Hypothalamus (tissue), 51 donors: Measurements from ENCODE around the gene TUG1.
A peak's percentile ranks its signal among the peaks of the same experiment; 100 is the strongest.

Experiments
- DNase-seq, 51 donors: peaks; one replicate each; lab custom pipeline; 2025; lab: John Stamatoyannopoulos, UW

TUG1 gene

DNA sequence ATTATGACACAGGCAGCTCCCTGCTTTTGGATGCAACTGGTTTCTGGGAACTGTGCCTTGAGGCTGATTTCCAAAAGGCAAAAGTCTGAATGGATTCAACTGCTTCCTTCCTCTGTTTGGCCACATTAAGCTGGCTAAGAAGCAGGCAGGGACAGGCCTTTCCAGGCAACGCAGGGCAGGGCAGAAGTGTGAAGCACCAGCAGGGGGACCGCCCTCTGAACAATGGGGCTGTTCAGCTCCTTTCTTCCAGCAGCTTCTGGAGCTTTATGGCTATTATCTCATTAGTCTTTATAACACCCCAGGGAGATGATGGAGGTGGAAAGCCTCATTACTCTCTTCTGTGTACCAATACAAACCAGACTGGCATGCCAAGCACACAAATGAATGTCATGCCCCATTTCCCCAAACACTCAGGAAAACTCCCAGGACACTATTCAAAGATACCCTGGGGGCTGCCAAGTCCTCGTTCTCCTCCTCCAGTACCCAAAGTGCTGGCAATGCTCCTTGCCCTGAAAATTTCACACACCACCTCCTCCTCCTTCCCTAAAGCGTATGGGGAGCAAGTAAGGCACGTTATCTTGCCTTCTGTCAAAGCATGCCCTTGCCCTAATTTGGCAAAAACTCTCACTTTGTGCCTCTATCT lies 21.8 kb upstream of the TUG1 start:
- peak in 41 of 51 donors; percentile 13 to 82 (median 56) for DNase-seq

GRCh38 chr22:30947816-30948454 lies 21.1 kb upstream of the TUG1 start:
- peak in 2 of 51 donors; percentile 49 to 66 for DNase-seq

GRCh38 chr22:30948930-30949342 lies 20.1 kb upstream of the TUG1 start:
- DNase-seq = no peak

DNA sequence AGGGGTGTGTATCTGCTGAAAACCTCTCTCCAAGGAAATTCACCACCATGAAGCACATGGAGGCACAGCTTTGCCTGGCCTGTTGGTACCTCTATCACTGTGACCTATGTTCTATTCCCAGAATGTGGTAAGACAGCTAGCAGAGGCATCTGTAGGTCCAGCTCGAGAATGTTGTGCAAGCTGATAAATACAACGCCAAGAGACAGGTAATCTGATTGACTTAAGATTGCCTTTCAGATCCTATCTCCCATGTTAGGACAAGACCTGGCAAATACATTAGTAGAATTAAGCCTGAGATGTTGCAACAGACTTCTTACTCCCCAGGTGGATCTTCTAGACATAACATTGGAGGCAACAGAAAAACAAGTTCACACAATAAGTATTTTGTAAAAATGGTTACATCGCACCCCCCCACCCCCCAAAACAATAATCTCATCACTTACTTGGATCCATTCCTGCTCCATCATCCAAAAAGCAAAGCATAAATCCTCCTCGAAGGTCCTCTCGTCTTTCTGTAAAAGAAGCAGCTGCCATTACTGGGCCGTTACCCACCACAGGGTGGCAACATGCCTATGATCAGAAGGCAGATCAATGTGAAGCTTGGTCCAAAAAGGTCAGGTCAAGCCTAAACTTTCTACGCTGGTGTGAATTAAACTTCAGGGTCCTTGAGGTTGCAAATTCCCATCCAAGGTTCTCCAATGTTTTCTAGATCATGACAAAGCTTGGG lies 19.0 kb upstream of the TUG1 start:
- no peak for DNase-seq

DNA sequence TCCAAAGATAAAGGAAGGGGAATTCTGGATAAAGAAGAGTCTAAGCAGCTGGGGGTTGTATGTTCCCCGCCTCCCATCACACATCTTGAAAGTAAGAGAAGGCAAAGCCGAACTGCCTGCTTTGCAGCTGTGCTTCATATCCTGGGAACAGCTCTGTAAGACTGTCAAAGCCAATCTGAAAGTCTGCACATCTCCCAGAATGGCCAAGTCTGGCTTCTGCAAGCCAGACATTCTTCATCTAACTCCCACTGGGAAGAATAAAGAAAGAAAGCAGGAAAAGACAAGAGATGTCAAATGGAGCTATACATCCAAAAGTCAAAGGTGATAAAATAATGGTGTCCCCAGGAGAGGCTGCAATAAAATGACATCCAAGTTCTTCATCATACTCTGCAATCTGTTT lies 15.9 kb upstream of the TUG1 start:
- DNase-seq = no peak

- no peak for DNase-seq
Measured at GRCh38 chr22:30955153-30955552, 13.9 kb upstream of the TUG1 start.

DNA sequence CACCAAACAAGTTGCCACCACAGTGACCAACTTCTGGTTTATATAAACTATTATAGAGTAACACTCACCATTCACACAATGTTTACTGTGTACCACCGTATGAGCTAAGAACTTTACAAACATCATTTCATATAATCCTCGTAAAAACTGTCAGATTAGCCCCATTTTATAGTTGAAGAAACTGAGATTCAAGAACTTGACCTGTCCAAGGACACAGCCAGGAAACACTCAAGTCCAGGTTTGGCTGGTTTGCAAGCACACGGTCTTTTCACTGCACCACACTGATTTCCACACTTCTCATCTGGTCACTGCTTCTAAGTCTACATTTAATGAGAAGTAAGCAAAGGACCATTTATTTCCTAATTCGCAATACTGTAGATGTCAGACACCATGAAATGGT lies 4.2 kb upstream of the TUG1 start:
- no peak for DNase-seq

DNA sequence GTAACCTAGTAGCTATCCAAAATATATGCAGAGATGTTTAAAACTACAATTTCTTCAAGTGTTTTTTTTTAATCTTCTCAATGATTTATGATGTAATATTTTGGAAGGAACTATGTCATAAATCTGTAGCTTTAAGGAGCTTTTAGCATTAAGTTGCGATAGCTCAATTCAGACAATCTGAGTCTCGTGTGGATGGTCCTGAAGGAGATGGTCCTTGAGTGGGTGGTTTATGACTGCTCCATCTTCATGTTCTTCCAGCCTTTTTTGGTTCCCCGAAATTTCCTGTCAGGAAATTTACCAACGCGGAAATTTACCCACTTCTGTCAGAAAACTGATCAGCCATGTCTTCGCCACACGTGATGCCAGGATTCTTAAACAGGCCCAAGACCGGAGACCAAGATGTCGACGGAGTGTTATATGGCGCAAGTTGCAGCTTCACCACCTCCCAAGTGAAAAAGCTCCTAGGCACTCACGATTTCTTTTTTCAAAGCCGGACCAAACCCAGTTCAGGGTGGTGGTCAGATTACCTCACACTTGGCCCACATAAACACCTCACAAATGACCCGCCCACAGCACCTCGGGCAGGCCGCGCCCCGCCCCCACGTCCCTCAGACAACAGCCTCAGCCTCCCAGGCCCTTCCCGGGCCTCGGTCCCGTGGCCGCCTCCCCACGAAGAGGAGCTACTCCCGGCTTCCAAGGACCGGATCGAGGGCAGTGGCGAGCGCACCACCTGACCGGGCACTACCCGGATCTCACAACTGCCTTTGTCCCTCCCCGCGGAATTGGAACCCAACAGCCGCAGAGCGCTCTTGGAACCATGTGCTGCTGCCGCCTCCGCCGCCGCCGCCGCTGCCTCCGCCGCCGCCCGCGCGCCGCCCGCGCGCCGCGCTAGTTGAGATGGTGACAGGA lies 796 bp upstream of the TUG1 start, which contains the start of gene MORC2:
TSS of gene MORC2 (minus strand) at position 760 of the 909 bp plus-strand sequence. CDS start 885 bp downstream, outside the sequence.
- DNase-seq = peak in 8 of 51 donors; percentile 23 to 79 (median 72)

GRCh38 chr22:30969532-30970355 lies 679 bp downstream of the TUG1 start:
- peak in 9 of 51 donors; percentile 14 to 77 (median 54) for DNase-seq

GRCh38 chr22:30970356-30970746 lies 1.3 kb downstream of the TUG1 start:
- DNase-seq = no peak

DNA sequence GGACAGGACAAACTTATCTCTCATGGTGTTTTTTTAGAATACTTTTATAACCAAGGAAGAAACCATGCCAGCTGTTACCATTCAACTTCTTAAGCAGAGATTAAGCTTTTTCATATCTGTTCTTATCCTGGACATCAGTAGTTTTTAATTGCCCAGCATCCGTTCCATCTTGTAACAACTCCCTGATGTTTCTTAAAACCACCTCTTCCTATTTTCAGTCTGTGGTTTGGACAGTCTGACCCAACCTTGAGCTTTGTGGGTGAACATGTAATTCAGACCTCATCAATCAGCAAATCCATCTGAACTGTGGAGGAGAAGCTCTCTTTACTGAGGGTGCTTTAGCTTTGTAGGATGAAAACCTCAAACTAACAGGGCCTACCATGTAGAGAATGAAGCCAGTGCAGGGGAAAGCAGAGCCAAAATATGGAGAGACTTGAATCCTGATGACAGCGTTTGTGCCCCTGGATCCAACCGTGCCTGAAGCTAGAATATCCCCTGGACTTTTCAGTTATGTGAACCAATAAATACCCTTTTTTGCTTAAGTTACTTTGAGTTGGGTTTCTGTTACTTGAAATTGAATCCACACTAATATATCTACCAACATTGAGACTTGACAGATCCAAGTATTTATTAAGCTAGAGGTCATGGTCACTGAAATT lies 9.4 kb downstream of the TUG1 start:
- DNase-seq = no peak

GRCh38 chr22:30979932-30980331 lies 10.9 kb downstream of the TUG1 start:
- DNase-seq = no peak

- DNase-seq = no peak
Measured at GRCh38 chr22:30982512-30982911, 13.4 kb downstream of the TUG1 start.

GRCh38 chr22:30984317-30984716 lies 15.3 kb downstream of the TUG1 start:
- no peak for DNase-seq

DNA sequence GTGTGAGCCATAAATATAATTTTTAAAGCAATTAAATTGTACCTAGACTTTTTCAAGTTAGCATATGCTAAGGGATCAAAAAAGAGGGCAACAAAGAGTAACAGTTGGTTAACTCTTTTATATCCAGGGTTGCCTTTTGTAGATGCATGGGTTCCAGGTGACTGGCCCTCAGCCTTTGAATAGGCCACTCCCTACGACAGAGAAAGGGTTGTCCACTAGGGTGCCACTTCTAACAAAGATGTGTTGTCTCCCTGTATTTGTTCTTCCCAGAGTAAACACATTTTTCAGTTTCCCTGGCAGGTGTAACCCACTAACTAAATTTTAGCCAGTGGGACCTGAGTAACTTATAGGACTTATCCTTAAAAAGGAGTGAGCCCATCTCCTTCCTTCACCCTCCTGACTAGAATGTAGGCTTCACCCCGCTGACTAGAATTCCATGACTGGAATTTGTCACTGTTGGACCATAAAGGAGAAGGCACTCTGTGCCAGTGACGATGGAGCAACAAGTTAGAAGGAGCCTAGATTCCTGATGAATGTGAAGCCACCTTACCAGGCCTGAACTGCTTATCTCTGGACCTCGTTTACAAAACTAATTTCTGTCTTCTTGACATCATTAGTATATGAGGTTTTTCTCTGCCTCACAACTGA lies 16.6 kb downstream of the TUG1 start:
- DNase-seq = no peak

DNA sequence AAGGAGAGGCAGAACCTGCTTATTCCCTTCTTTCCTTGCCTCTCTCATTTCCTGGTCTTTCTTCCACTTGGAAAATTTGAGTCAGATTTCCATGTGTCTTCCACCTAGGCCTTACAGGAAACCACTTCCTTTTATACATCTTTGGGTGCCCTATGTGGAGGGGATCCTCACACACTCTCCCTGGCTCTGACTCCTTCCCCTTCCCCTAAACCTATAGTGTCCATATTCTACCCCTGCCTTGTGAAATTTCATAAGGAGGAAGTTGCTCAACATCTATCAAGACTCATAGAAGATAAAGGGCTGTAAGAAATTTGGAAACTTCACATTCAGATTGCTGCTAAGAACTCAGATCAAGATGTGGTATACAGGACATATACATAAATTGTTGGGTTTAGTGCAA lies 20.4 kb downstream of the TUG1 start:
- no peak for DNase-seq

GRCh38 chr22:30990690-30991089 lies 21.6 kb downstream of the TUG1 start:
- DNase-seq = no peak

DNA sequence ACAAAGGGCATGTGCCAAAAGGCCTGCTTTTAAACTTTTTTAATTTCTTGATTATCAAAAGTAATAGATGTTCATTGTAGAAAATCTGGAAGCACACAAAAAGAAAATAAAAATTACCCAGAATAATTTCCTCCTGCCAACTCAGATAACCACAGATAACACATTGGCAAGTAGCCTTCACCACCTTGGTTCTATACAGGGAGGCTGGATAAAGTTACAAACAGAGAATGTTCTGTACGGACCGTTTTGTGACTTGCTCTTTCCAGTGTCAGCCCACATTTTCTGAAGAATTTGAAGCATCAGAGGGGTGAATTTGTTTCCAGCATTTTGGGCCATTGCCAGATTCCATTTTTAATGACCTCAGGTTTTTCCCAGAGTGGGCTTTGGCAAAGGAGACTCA lies 23.5 kb downstream of the TUG1 start:
- no peak for DNase-seq

DNA sequence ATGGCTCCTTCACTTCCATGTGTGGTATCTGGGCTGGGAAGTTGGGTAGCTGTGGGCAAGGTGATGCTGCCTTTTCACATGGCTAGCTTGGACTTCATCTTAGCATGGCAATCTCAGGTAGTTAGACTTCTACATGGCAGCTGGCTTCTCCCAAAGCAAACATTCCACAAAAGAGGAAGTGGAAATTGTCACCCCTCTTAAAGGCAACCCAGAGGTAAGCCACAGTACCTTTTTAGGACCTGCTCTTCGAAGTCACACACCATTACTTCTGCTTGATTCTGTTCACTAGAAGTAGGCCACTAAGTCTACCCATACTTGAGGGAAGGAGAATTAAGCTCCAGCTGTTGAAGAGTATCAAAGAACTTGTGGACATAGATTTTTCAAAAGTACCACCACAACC lies 25.9 kb downstream of the TUG1 start:
- no peak for DNase-seq
